OCI-LY1 (cell line): ENCODE data around the gene GRIK3.

Experiments used
- H2AFZ ChIP-seq: fragments of 200-600 bp; sonication (generic), shearing (Covaris generic); 2 replicates; pipeline ENCODE4 v1.6.0; 2014; ENCODE audit warnings: antibody characterized with exemption, mild to moderate bottlenecking, low read length
- H3F3A ChIP-seq: fragments of 200-600 bp; sonication (generic), shearing (Covaris generic); 2 replicates; pipeline ENCODE4 v1.6.0; 2014; ENCODE audit warnings: mild to moderate bottlenecking, antibody characterized with exemption, low read length, moderate library complexity; ENCODE audit not compliant: insufficient read depth
- H3K27ac ChIP-seq: fragments of 200-600 bp; sonication (generic); 2 replicates; pipeline ENCODE4 v1.5.1; 2014; ENCODE audit warnings: low read length, mixed run types, mild to moderate bottlenecking, low read depth; ENCODE audit not compliant: poor library complexity, severe bottlenecking
- H3K27me3 ChIP-seq: fragments of 200-600 bp; sonication (generic); 2 replicates; pipeline ENCODE4 v1.6.0; 2014; ENCODE audit warnings: antibody characterized with exemption, mild to moderate bottlenecking, low read length, moderate library complexity; ENCODE audit not compliant: insufficient read depth
- H3K36me3 ChIP-seq: fragments of 200-600 bp; sonication (generic); 2 replicates; pipeline ENCODE4 v1.6.1; 2014; ENCODE audit warnings: mild to moderate bottlenecking, antibody characterized with exemption, low read length, moderate library complexity, mixed read lengths; ENCODE audit not compliant: insufficient read depth
- H3K4me1 ChIP-seq: fragments of 200-600 bp; sonication (generic); 2 replicates; pipeline ENCODE4 v1.5.1; 2014; ENCODE audit warnings: mild to moderate bottlenecking, low read length, moderate library complexity; ENCODE audit not compliant: insufficient read depth, severe bottlenecking
- H3K4me2 ChIP-seq: fragments of 200-600 bp; sonication (generic), shearing (Covaris generic); 2 replicates; pipeline ENCODE4 v1.6.1; 2014; ENCODE audit warnings: low read length
- H3K4me3 ChIP-seq: fragments of 200-600 bp; sonication (generic); 2 replicates; pipeline ENCODE4 v1.5.1; 2014; ENCODE audit warnings: low read length, low read depth, mild to moderate bottlenecking, mixed read lengths; ENCODE audit not compliant: poor library complexity, severe bottlenecking
- H3K79me2 ChIP-seq: fragments of 200-600 bp; shearing (Covaris generic); 2 replicates; pipeline ENCODE4 v1.6.1; 2016; ENCODE audit warnings: mixed run types, low read length, mixed read lengths; ENCODE audit not compliant: insufficient read depth
- H3K9ac ChIP-seq: fragments of 200-600 bp; sonication (generic), shearing (Covaris generic); 2 replicates; pipeline ENCODE4 v1.6.1; 2014; ENCODE audit warnings: mild to moderate bottlenecking, low read length, mixed read lengths
- H3K9me2 ChIP-seq: fragments of 200-600 bp; sonication (generic), shearing (Covaris generic); 2 replicates; pipeline ENCODE4 v1.6.1; 2014; ENCODE audit warnings: low read depth, mild to moderate bottlenecking, low read length, mixed read lengths
- H3K9me3 ChIP-seq: fragments of 200-600 bp; shearing (Covaris generic); 2 replicates; pipeline ENCODE4 v1.6.1; 2014; ENCODE audit warnings: low read length, mixed read lengths
- H4K20me1 ChIP-seq: fragments of 200-600 bp; sonication (generic), shearing (Covaris generic); 2 replicates; pipeline ENCODE4 v1.6.0; 2016; ENCODE audit warnings: mild to moderate bottlenecking, low read length; ENCODE audit not compliant: insufficient read depth
- EZH2 ChIP-seq: fragments of 200-600 bp; sonication (generic), shearing (Covaris generic); IDR thresholded peaks from 2 replicates; pipeline ENCODE4 v1.8.0; 2017; ENCODE audit warnings: borderline replicate concordance, mixed run types, mild to moderate bottlenecking, antibody characterized with exemption, low read length, moderate library complexity, mixed read lengths
- TF ChIP-seq, protein P1 (sequence below): fragments of 200-600 bp; sonication (generic), shearing (Covaris generic); IDR thresholded peaks from 2 replicates; pipeline ENCODE4 v1.5.1; 2017; ENCODE audit warnings: mild to moderate bottlenecking, antibody characterized with exemption, low read length, moderate library complexity, mixed read lengths

Gene GRIK3

DNA sequence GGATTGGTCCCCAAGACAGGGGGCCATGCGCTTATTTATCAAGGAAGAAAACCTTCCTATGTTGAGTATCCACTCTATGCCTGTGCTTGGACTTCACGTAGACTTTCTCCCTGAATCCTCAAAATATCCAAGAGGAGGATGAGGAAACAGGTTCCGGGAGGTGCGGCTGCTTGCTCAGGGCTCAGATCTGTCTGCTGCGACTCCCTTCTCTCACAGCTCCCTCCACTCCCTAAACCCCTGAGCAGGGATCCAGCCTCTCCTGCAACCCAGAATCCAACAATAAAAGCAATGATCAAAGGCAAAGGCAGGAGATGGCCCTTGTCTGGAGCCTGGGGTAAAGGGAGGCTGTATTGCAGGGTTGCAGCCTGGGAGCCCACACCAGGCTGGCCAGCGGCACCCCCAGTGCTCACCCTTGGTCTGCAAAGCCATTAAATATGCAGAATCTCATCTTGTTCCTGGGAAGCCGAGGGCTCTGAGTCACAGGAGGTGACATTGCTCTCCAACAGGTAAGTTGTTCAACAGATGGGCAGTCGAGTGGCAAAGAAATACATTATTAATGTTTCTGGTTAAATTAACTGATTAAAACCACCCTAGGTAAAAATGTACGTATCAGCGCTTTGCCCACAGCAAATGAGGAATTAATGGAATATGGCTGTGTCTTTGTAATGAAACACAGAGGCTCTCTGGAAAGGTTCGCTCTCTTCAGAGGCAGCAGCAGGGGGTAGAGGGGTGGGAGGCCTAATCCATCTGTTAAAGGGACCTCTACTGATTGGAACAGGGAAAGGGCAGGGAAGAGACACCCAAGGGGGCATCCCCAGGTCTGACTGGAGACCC, 111.5 kb downstream of the GRIK3 start:
- Histone ChIP-seq H3K9me3 (no peaks in the 10 kb centered on the region), H2AFZ (no peak overlapping the region), H3F3A (no peaks in the 10 kb centered on the region), H3K27me3 (no peaks in the 10 kb centered on the region), H3K9me2 (no peaks in the 10 kb centered on the region), H3K27ac (no peak overlapping the region), H4K20me1 (no peaks in the 10 kb centered on the region), H3K4me2 (no peak overlapping the region), H3K4me3 (no peak overlapping the region), H3K4me1 (no peaks in the 10 kb centered on the region), H3K9ac (no peak overlapping the region), H3K36me3 (no peaks in the 10 kb centered on the region), H3K79me2 (no peaks in the 10 kb centered on the region)
- TF ChIP-seq, protein P1, sequence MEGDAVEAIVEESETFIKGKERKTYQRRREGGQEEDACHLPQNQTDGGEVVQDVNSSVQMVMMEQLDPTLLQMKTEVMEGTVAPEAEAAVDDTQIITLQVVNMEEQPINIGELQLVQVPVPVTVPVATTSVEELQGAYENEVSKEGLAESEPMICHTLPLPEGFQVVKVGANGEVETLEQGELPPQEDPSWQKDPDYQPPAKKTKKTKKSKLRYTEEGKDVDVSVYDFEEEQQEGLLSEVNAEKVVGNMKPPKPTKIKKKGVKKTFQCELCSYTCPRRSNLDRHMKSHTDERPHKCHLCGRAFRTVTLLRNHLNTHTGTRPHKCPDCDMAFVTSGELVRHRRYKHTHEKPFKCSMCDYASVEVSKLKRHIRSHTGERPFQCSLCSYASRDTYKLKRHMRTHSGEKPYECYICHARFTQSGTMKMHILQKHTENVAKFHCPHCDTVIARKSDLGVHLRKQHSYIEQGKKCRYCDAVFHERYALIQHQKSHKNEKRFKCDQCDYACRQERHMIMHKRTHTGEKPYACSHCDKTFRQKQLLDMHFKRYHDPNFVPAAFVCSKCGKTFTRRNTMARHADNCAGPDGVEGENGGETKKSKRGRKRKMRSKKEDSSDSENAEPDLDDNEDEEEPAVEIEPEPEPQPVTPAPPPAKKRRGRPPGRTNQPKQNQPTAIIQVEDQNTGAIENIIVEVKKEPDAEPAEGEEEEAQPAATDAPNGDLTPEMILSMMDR, result no peak
- no peak for TF ChIP-seq EZH2

DNA sequence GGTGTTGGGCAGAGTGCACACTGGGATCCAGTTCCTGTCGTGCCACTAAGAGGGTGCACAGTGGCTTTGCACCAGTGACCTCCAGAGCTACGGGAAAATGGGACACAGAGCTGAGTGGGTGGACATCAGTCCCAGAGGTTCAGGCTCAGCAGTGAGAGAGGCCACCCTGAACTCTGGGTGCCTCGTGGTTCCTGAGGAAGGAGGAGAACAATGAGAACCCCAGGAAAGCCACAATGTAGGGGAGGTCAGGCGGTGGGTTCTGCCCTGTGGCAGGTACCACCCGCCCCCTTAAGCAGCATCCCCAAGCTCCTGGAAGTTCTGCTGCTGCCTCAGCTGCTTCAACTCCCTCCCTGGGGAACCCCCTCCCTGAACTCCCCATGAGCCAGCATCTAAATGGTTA, 112.2 kb downstream of the GRIK3 start:
- no peaks in the 10 kb centered on the region for H3K36me3 ChIP-seq
- no peaks in the 10 kb centered on the region for H3K9me3 ChIP-seq

DNA sequence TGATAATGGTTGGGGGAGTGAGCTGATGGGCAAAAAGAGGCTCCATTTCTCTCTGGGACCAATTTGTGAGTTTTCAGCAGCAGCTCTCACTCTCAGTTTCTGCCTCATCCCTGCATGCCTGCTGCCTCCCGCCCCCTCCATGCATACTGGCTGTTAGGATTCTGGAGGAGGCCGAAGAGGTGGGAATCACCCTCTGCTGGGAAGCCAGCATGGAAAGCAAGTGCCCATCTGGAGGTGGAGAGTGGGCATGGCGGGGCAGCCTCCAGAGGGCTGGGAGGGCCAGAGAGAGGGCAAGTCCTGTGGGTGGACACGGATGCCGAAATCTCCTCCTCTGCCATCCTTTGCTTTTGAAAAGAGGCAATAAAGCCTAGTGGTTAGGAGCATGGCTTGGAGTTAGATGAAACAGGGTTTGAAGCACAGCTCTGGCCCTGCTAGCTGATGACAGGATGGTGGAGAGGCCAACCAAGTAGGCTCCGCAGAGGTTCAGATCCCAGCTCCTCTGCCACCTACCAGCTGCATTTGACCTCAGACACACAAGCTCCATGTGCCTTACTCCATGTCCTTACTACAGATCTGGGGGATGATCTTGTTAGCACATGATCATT, 113.4 kb downstream of the GRIK3 start:
- Histone ChIP-seq H3K9ac (no peak overlapping the region), H3K9me3 (no peaks in the 10 kb centered on the region), H3K36me3 (no peaks in the 10 kb centered on the region), H4K20me1 (no peaks in the 10 kb centered on the region), H2AFZ (no peak overlapping the region), H3K4me3 (no peak overlapping the region), H3F3A (no peaks in the 10 kb centered on the region), H3K4me2 (no peak overlapping the region), H3K4me1 (no peaks in the 10 kb centered on the region), H3K9me2 (no peaks in the 10 kb centered on the region), H3K79me2 (no peaks in the 10 kb centered on the region), H3K27me3 (no peaks in the 10 kb centered on the region), H3K27ac (no peak overlapping the region)
- TF ChIP-seq, protein P1, result no peak
- TF ChIP-seq EZH2, result no peak

More for the DNA sequence above, 112.2 kb downstream of the GRIK3 start:
- no peaks in the 10 kb centered on the region for H3F3A ChIP-seq
- no peaks in the 10 kb centered on the region for H3K4me1 ChIP-seq
- H4K20me1 ChIP-seq, result no peaks in the 10 kb centered on the region
- no peaks in the 10 kb centered on the region for H3K27me3 ChIP-seq
- no peak overlapping the region for H3K4me3 ChIP-seq
- no peak overlapping the region for H2AFZ ChIP-seq
- H3K9me2 ChIP-seq, result no peaks in the 10 kb centered on the region
- no peak overlapping the region for H3K27ac ChIP-seq
- no peaks in the 10 kb centered on the region for H3K79me2 ChIP-seq
- no peak overlapping the region for H3K4me2 ChIP-seq
- no peak overlapping the region for H3K9ac ChIP-seq
- TF ChIP-seq EZH2, result no peak
- TF ChIP-seq, protein P1, result no peak
